ENCODE data around the gene CTNNBIP1.
"Not testable (repeated sequence)": the region's sequence is repeated elsewhere in the genome, so short reads cannot be mapped to it uniquely, and the experiment has no call there.

Gene CTNNBIP1, protein sequence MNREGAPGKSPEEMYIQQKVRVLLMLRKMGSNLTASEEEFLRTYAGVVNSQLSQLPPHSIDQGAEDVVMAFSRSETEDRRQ

DNA sequence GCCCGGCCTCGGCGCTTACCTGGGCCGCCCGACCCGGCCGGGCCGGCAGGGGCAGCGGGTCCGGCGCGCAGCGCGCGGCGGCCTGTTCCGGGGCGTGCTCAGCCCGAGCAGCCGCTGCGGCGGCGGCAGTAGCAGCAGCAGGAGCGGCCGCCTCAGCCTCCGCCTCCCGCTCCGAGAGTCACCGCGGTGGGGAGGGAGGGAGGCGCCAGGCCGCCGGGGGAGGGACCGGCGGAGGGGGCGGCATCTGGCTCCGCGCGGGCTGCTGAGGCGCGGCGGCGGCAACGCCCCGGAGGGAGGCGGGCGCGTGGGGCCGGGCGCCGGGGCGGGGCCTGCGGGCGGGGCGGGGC lies at the start of gene CTNNBIP1:
Gene CTNNBIP1, minus strand, starts transcription at position 194 of the 347 bp plus-strand sequence. CDS start 38,205 bp downstream, outside the sequence.
- DNase-seq (ENCODE audit: low spot score) = no peak

DNA sequence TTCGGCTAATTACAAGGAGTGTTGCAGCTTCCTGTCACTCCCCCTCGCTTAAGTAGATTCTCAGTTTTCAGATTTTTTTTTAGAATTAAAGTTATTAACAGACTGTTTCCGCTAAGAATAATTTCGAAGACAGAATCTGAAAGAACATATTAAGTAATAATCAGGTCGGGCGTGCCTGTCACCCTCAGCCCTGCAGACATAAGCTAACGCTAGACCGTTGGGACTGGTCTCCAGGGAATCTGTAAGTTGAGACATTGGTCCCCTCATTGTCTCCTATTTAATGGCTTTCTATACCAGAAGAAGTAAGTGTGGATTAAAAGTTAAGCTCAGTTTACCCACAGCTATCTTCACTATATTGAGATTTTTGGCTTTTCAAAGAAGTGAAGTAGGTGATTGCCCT lies 47.7 kb upstream of the CTNNBIP1 start:
- DNase-seq (ENCODE audit: low spot score) = no peak

DNA sequence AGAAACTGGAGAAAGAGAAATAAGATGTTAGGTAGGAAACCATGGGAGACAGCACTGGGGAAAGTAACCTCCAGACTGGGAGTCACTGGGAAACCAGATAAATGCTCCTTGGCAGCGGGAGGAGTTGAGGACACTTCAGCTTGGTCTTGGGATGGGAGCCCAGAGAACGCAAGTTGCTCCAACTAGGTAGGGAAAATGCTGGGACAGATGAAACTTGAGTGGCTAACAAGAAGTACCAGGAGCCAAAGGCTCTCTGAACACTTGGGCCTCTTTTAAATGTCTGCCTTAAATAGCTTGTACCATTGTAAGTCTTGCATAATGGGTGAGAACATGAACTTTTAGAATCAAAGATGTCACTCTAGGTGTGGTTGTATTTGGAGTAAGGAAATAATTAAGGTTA lies 36.2 kb upstream of the CTNNBIP1 start:
- no peak for DNase-seq (ENCODE audit: low spot score)

DNA sequence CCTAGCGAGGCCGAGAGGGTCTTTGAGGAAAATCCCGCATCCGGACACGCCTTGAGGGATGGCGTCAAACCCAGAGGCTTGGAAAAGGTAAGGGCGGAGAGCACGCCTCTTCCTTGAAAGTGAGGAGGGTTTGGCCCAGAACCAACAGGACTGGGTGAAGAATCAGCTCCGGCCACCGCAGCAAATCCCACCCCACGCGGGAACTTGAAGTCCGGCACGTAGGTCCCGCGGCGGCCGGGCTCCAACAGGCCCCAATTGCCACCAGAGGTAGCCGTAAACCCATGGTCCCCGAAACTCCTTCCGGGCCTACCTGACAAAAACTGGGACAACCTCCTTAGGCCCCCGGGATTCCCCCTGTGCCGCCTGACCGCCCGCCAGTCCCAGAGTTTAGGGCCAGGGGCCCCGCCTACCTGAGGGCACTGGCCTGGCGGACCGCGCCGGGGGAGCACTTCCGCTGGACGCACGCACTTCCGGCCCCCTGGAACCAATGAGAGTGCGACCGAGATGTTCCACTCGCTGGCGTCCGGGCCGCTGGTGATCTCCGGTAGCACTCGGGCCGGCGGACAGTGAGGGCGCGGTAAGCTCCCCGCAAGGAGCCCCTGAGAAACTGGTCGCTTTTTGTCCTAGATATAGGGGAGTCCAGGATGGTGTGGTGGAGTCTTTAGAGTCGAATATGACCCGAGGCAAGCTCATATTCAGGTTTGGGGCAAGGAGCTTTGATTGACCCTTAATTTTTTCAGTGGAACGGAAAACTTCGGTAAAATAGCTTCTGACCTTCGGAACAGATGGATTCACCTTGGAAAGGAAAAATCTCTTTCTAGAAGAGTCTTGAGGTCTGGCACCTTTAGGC lies 33.1 kb upstream of the CTNNBIP1 start, which contains the start of the genes LZIC and NMNAT1:
Gene LZIC, minus strand, starts transcription at position 453 of the 850 bp plus-strand sequence. CDS start 6,772 bp downstream, outside the sequence.
Gene NMNAT1, plus strand, starts transcription at position 537 of the 850 bp plus-strand sequence. CDS start 28,599 bp downstream, outside the sequence.
- peak; percentile 93 for DNase-seq (ENCODE audit: low spot score)

DNA sequence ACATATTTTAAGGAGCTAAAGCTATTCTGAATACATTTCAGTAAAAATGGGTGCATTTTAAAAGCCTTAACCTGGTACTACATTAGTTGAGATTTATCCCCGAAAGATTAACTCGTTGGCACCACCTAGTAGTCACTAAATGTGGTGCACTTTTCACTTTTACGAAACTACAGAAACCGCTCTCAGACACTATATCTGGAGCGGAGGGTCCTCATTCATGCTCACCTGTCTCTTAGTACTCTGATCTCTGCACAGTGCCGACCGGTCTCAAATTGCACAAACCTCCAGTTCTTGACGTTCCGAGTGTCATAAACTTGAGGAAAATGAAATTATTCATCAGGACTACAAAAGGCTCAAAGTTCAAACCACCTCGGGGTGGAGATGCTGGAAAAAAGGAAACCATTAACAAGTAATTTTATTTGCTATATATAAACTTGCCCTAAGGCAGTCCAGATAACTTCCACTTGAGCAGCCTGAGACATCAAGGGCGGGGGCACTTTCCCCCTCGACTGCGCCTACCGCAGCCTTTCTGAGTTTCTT lies 32.4 kb upstream of the CTNNBIP1 start:
- peak; percentile 69 for DNase-seq (ENCODE audit: low spot score)

DNA sequence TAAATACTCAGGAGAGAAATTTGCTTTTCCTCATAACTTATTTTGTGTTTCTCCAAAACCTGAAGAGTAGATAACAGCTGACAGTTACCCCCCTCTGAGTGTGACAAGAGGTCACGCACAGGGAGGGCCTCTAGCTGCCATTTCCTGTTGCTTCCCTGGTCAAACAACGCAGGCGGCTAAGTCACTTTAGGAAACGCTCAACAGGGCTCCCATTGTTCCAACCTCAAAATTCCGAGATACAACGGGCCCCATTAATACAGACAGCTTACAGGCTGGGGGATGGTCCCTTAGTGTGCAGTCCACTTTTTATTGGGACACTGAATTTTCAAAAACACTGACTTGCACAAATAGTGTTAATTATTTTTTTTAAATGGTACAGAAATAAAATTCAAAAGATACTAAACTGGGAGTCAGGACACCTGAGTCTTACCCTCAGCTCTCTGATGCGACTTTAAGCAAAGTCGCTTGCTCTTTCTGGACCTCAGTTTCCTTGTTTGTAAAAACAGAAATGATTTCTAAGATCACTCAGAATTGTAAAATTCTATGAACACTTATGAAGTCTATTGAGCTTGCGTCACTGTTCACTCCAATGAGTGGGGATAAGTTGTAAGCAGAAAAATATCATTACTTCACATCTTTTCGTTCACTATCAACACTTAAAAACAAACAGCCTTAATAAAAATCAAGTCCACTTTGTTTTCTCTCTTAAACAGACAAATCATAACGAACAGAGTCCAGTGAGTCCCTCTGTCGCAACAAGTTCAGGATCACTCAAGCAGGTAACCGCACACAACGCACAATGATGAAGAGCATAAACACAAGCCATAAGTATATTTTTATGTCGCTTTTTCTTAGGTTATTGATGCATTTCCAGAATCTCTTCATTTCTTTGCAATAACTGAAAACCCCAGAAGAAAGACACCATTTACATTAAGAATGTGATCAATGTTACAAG lies 19.6 kb upstream of the CTNNBIP1 start:
- no peak for DNase-seq (ENCODE audit: low spot score)

DNA sequence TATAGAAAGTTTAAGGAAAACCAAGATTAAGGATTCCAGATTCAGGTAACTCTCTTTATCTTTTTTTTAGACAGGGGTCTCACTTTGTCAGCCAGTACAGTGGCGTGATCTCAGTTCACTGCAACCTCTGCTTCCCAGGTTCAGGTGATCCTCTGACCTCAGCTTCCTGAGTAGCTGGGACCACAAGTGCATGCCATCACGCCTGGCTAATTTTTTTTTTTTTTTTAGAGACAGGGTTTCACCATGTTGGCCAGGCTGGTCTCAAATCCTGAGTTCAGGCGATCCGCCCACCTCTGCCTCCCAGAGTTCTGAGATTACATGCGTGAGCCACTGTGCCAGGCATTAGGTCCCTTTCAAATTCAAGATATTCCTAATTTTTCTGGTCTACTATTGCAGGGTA lies 17.2 kb upstream of the CTNNBIP1 start:
- peak; percentile 74 for DNase-seq (ENCODE audit: low spot score)

DNA sequence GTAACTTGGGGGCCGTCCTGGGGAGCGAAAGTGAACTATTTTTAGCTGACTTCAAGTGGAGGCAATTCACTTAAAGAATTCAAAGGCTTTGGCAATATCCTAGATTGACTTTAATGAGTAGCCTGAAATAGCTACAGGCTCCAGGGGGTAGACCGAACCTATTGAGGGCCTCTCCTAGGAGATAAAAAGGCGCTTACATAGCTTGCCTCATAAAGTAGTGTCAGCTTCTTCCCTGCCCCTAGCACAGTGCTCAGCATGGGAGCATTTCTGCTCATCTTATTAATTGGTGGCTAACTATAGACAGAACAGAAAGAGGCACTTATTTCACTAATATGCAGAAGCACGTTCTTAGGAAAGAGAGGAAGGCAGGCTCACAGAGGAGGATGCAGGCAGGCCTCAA lies 12.3 kb upstream of the CTNNBIP1 start:
- DNase-seq (ENCODE audit: low spot score) = peak; percentile 92

DNA sequence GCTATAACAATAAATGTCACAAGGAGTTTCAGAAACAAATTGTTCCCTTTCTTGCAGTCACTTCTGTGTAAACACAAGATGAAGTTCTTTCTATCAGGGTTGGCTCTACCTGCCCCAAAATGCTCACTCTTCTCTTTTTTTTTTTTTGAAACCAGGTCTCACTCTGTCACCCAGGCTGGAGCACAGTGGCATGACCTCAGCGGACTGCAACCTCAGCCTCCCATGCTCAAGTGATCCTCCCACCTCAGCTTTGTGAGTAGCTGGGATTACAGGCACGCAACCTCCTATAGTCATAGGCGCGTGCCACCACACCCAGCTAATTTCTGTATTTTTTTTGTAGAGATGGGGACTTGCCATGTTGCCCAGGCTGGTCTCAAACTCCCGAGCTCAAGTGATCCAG lies 10.5 kb upstream of the CTNNBIP1 start:
- DNase-seq (ENCODE audit: low spot score) = no peak

DNA sequence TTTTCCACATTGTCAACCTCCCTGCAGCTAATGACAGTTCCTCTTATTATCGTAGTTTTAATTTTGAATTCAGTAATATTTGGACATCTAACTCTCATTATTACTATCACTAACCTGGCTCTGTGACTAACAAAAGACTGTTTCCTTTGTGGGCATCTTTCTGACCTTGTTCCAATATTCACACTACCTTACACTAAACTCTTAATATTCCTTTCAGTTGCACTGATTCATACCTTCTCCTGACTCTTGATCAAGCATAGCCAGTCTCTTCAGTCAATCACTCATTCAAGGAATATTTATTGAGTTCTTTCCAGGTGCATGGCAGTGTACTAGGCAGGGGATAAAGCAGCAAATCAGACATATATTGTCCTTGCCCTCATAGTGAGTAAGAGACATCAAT lies 7.8 kb upstream of the CTNNBIP1 start:
- DNase-seq (ENCODE audit: low spot score) = no peak

DNA sequence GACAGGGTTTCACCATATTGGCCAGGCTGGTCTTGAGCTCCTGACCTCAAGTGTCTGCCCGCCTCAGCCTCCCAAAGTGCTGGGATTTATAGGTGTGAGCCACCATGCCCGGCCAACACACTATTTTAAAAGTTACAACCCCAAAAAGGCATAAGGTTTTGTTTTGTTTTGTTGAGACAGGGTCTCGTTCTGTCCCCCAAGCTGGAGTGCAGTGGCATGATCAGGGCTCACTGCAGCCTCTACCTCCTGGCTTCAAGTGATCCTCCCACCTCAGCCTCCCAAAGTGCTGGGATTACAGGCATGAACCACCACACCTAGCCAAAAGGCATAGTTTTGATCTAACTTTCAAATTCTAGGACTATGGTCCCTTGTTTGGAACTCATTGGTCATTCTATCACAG lies 7.4 kb upstream of the CTNNBIP1 start:
- not testable (repeated sequence) for DNase-seq (ENCODE audit: low spot score)

DNA sequence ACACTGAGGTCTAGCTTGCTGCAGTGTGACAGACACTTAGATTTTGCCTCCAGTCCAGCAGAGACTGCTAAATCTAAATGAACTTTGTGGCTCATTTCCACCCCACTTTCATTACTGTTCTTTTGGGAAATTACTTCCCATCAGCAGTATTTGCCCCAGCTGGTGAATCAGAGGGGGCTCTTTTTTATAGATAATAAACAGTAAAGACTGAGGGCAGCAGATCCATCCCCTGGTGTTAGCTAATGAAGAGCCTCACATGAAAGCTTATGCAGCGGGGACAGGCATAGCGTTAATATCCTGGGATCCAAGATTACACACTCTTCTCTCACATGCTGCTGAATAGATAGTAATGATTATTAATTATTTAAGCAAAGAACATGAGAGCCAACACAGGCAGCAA lies 6.4 kb upstream of the CTNNBIP1 start:
- peak; percentile 51 for DNase-seq (ENCODE audit: low spot score)

DNA sequence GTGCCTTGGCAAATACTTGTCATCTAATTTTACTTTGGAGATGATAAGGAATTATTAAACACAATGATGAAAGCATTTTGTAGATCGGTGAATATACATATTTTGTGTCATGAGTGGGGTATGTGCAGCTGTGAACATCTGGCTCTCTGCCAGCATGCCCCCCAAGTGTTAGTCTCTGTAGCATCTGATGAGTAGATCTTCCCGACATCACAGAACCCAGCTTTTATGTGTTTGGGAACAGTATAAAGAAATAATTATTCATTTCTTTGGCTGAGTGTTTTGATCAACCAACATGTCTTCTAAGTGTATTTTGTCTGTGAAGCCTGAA lies 4.5 kb upstream of the CTNNBIP1 start:
- DNase-seq (ENCODE audit: low spot score) = no peak

DNA sequence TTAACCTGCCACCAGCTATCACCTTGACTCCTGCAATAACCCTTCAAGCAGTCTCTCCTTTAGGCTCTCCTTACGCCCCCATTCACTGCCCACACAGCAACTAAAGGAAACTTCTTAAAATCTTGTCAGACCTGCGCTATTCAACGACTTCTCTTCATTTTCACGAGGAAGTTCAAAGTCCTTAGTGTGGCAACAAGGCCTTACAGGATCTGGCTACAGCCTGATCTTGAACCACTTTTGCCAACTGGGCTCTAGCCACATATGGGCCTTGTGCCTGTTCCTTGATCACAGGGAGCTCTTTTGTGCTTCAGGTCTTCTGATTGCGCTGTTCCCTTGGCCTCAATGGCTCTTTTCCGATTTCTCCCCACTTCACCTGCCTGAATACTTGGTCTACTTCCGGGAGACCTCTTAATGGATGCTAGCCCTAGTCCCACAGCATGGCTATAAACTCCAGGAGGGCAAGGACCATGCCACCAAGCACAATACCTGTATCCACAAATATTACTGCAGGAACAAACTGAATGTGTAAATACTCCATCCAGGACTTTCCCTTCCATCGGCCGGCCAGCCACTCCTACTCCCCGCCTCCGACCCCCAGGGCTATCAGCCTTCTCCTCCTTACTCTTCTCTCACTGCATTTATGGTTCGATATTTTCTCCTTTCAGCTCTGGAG lies 2.3 kb upstream of the CTNNBIP1 start:
- no peak for DNase-seq (ENCODE audit: low spot score)

DNA sequence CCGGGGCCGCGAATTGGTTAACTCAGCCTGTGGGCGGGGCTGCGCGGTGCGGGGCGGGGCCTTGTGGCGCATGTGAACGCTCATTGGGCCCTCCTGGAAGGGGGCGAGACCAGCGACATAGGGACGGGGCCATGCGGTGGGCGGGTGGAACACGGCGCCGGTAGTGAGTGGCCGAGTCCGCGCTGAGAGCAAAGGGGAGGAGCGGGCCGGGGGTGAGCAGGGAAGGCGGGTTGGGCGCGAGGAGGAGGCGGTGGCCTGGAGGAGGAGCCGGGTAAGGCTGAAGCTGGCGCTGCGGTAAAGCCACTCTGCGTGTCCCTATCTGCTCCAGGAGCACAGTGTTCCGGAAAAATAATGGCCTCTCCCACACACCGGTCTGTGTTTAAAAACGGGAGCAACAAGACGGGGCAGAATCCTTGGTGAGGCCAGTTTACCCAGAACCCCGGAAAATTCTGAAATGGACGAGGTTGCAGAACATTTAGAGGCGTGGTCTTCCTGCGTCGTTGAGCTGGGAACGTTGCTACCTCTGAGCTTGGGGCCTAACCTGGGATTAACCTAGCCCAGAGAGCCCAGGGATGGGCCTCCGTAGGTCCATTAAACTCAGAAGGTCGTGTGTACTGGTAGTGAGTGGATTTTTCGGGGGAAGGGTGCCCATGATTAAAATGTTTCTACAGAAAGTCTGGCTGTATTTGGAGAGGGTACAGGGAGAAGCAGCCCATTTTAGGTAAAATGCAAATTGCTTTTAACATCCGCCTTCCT lies 532 bp upstream of the CTNNBIP1 start:
- DNase-seq (ENCODE audit: low spot score) = peak; percentile 99

DNA sequence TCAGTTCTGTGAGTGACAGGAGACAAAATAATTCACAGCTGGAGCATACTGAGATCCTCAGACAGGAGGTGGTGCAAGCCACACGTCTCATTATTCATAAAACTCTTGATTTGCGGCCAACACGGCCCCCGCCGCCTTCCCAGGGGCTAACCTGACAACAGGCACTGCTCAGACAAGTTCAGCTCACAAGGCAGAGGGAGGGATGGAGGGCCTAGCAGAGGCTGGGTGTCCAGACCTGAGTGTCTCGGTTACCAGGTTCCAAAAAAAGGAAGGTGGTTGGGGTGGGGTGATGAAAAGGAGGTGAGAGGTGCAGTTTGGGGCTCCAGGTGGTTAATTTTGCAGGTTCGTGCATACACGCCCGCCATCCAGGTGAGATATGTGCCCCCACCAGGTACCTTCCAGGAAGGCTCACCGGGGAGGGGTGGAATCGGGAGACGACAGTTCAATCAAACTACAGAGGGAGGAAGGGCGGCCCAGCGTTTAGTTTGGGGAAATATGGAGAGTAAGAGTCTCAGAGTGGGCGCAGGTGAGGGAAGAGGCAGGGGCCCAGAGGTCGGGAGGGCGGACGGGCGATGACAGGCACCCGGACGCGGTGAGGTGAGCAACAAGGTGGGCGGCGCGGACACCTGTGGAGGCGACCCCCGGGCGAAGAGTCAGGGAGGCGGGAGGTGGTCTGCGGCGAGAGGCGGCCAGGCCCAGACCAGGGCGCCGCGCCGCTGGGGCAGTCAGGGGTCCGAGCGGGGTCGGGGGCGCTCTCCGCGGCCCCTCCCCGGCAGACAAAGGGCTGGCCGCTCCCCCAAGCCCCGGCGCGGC lies 629 bp downstream of the CTNNBIP1 start:
- peak; percentile 35 for DNase-seq (ENCODE audit: low spot score)

DNA sequence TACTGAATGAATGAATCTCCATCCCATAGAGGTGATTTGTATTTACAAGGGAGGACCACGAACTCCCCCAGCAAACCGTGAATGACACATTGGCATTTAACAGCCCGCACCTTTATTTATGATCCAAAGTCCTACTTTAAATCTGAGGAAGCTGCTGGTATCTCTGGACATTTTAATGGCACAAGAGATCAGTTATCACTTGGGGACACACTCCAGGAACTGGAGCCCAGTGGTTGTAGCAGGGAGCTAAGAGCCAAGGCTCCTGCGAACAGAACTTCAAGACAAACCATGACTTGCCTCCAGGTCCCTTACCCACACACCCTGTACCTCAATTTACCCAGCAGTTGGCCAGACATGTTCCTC lies 1.2 kb downstream of the CTNNBIP1 start:
- DNase-seq (ENCODE audit: low spot score) = no peak

DNA sequence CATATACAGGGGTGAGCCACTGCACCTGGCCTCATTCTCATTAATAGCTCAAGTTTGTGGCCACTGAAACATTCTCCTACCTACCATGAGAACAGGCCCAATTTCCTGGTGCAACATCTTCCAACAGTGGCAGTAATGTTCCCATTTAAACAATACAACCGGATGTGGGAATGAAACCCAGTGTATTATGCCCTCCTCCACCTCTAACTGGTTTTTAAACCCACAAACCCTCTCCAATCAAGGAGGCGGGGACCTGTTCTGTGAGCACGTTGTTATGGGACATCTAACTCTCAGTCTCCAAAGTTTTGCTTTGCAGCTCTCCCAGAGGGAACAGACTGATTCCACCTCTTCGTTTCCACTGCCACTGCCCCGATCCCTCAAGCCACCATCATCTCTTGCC lies 2.6 kb downstream of the CTNNBIP1 start:
- no peak for DNase-seq (ENCODE audit: low spot score)

DNA sequence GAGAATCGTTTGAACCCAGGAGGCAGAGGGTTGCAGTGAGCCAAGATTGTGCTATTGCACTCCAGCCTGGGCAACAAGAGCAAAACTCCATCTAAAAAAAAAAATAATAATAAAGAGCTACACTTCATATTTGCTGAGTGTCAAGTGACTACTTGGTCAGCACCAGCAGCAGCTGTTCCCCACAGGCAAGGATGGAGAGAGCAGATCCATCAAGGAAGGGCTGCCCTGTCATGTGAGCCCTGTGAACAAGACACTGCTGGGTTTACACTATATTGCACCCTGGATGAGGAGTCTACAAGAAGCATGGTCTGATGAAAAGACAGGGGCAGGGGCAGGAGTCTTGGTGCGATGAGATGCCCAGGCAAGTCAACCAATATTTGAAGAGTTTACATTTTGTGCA lies 3.6 kb downstream of the CTNNBIP1 start:
- no peak for DNase-seq (ENCODE audit: low spot score)

DNA sequence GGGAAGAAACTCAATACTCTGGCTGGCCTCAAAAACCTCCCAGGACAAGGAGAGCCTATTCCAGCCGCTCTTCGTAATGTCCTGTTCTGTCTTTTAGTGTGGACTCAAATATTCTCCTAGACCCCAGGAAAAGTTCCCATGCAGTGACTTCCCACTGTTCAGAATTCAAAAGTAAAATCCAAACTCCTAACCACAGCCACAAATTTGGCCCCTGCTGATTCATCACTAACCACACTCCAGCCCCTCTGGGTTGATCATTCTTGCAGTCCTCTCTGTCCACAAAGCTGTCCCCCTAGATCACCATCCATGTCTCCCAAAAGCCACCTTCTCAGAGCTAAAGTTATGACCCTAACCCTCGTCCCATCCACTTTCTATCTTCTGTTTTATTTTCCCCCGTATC lies 5.1 kb downstream of the CTNNBIP1 start:
- DNase-seq (ENCODE audit: low spot score) = no peak

Measured in cerebellar cortex (tissue), 1 donor.